Type B pancreatic cell (in vitro differentiated cells): ENCODE results near the gene TAL2. TPM values are rescaled to one million over a fixed set of nuclear protein-coding genes. Genes with fewer than 3 reads are reported as not detected.

ENCODE experiments used
- DNase-seq: peaks from one replicate; pipeline ENCODE4 v3.0.0; 2021; ENCODE audit warnings: mixed read lengths; ENCODE audit not compliant: unreplicated experiment; ENCODE audit errors: extremely low spot score
- H3K27ac Mint-ChIP-seq: 2 replicates; pipeline ENCODE4 v1.8.0; 2021; ENCODE audit warnings: mild to moderate bottlenecking, mixed read lengths
- H3K27me3 Mint-ChIP-seq: 2 replicates; pipeline ENCODE4 v1.8.0; 2021; ENCODE audit warnings: mixed read lengths
- H3K36me3 Mint-ChIP-seq: 2 replicates; pipeline ENCODE4 v1.8.0; 2021; ENCODE audit warnings: mixed read lengths
- H3K4me1 Mint-ChIP-seq: one replicate; pipeline ENCODE4 v1.8.0; 2021; ENCODE audit warnings: mixed read lengths; ENCODE audit not compliant: unreplicated experiment
- H3K4me3 Mint-ChIP-seq: 2 replicates; pipeline ENCODE4 v1.8.0; 2021; ENCODE audit warnings: mild to moderate bottlenecking, mixed read lengths
- H3K9me3 Mint-ChIP-seq: 2 replicates; pipeline ENCODE4 v1.8.0; 2021; ENCODE audit warnings: mixed read lengths
- total RNA-seq: library from RNA; stranded (reverse); gene quantifications from 2 replicates; pipeline ENCODE4 v1.2.1, GENCODE V29; 2021; ENCODE audit warnings: low replicate concordance
- TF ChIP-seq, protein P1 (sequence below): fragments of 200-600 bp; sonication (generic); conservative IDR thresholded peaks from 2 replicates; pipeline ENCODE4 v1.5.0; 2021; ENCODE audit warnings: antibody characterized with exemption, mild to moderate bottlenecking

The TAL2 gene
- total RNA-seq, 1 donor from 2014 or later, result 0.65 TPM

DNA sequence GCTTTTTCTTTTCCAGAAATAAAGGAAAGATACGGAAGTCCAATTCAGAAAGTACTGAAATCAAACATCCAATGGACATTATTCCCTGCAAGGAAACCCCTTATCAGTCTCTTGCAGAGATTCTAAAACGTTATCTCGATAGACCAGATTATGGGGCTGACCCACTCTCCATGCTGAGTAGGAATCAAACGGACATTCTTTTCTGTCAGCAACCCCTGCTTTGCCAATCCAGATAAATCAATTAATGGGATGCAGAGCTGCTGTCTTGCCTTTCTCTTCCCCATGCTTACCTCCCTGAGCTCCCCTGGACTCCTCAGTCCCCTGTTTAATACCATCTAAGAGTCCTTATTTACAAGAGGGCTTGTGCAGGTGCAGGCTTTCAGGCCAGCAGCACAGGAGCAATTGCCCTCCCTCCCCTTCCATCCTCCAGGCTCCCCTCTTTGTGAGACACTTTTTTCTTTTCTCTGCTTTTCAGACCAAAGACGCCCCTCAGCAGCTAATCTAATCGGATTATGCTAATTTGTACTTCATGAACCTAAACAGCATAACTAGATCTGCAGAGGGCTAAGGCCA, 14.2 kb downstream of the TAL2 start:
- Mint-ChIP-seq H3K4me3 (no peak overlapping the region), H3K9me3 (no peaks in the 10 kb centered on the region), H3K27me3 (peaks cover 2% of the 10 kb centered on the region), H3K27ac (no peak overlapping the region), H3K4me1 (no peaks in the 10 kb centered on the region), H3K36me3 (no peaks in the 10 kb centered on the region)
- DNase-seq, result no peak
- TF ChIP-seq, protein P1, sequence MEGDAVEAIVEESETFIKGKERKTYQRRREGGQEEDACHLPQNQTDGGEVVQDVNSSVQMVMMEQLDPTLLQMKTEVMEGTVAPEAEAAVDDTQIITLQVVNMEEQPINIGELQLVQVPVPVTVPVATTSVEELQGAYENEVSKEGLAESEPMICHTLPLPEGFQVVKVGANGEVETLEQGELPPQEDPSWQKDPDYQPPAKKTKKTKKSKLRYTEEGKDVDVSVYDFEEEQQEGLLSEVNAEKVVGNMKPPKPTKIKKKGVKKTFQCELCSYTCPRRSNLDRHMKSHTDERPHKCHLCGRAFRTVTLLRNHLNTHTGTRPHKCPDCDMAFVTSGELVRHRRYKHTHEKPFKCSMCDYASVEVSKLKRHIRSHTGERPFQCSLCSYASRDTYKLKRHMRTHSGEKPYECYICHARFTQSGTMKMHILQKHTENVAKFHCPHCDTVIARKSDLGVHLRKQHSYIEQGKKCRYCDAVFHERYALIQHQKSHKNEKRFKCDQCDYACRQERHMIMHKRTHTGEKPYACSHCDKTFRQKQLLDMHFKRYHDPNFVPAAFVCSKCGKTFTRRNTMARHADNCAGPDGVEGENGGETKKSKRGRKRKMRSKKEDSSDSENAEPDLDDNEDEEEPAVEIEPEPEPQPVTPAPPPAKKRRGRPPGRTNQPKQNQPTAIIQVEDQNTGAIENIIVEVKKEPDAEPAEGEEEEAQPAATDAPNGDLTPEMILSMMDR, result no peak

DNA sequence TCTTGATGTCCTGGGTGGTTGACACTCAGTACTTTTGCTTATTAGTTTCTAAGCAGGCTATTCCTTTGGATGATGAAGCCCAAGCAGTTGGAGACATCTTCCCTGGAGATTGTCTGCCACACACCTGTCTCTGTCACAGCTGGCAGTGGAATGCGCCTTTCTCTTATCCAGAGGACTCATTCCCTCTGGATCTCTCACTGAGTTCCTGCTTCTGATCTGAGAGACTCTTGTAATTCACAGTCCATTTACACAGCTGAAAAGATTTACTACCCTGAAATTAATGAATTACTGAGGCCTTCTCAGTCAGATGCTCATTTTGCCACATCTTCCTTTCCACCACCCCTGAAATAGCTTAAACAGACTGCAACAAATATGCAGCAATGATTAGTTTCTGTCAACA, 15.9 kb downstream of the TAL2 start:
- Mint-ChIP-seq H3K27ac (no peak overlapping the region), H3K4me1 (no peaks in the 10 kb centered on the region), H3K9me3 (no peaks in the 10 kb centered on the region), H3K36me3 (no peaks in the 10 kb centered on the region), H3K27me3 (peaks cover 2% of the 10 kb centered on the region), H3K4me3 (no peak overlapping the region)
- DNase-seq, result no peak
- TF ChIP-seq, protein P1, result no peak

DNA sequence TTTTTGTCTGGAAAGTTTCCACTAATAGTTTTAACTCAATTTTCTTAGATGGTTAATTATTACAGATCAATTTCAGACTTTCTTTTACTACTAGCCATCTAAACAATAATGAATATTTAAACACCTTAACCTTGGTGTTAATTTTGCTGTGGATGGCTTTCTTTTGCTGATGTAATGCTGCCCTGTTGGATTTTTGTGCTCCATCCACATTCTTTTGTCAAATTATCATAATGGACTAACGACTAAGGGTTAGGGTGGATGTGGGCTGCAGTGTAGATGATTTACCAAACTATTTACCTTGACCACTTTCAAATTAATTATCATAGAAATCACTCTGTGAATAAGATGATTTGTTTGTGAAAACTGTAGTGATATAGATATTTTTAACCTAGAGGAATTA, 16.5 kb downstream of the TAL2 start:
- Mint-ChIP-seq H3K27ac (no peak overlapping the region), H3K36me3 (no peaks in the 10 kb centered on the region), H3K4me1 (no peaks in the 10 kb centered on the region), H3K27me3 (peaks cover 2% of the 10 kb centered on the region), H3K9me3 (no peaks in the 10 kb centered on the region), H3K4me3 (no peak overlapping the region)
- TF ChIP-seq, protein P1, result no peak
- no peak for DNase-seq

DNA sequence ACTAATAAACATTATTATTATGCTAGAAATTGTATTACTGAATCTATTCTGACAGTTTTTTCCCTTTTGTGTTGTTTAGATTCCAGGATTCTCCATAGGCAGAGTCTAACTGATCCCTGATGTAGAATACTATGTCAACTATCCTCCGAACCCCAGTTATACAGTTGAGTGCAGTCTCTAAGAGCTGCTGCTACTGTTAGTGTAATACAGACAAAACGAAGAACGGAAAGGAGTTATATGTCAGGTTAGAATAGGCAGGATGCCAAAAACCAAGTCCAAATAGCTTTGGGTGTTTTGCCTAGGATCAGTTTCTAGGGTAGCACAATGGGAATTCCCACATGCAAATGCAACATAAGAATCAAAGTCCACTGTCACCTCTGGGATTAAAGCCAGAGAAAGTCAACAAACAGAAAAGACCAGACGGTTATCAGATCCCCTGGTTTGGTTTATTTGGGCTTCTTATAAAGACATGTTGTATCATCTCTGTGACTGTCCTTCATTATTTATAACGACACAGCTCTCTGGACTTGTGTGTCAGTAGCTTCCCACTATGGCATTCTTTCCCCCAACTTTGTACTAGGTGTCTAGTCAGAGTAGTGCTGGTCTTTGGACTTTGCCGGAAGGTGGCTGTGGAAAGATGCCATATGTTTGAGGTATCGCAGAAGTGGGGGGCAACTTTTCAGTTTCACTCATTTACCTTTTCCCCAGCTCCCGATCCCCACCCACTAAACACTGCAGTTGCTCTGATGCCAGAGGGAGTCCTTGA, 17.2 kb downstream of the TAL2 start:
- TF ChIP-seq, protein P1, result no peak
- H3K4me1 Mint-ChIP-seq, result no peaks in the 10 kb centered on the region
- no peaks in the 10 kb centered on the region for H3K9me3 Mint-ChIP-seq
- no peaks in the 10 kb centered on the region for H3K36me3 Mint-ChIP-seq
- no peak overlapping the region for H3K4me3 Mint-ChIP-seq
- H3K27me3 Mint-ChIP-seq, result peaks cover 2% of the 10 kb centered on the region
- H3K27ac Mint-ChIP-seq, result no peak overlapping the region
- no peak for DNase-seq

DNA sequence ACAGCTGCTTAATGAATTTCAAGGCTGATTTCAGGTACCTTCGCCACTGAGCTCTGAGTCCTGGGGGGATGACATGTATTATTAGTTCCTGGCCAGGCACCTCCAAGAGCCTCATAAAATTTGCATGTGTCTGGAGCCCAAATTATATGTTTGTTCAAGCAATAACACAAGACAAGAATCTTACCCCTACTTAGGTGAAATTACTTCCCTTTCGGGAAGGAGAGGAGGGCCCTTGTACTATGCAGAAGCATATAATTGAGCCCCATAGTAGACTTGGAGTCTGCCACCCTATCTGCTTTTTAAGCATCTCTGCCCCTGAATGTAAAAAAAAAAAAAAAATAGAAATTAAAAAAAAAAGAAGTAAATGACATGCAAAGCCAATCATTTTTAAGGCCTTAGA, 19.1 kb downstream of the TAL2 start:
- Mint-ChIP-seq H3K36me3 (no peaks in the 10 kb centered on the region), H3K27me3 (peaks cover 2% of the 10 kb centered on the region), H3K4me1 (peaks cover 4% of the 10 kb centered on the region), H3K27ac (no peak overlapping the region), H3K9me3 (no peaks in the 10 kb centered on the region), H3K4me3 (no peak overlapping the region)
- TF ChIP-seq, protein P1, result no peak
- DNase-seq, result no peak
